HCT116 (cell line): ENCODE measurements around the gene MYH14.

Experiments
- EZH2 ChIP-seq: fragments of 200-600 bp; sonication (generic); IDR thresholded peaks from 2 replicates; pipeline ENCODE4 v1.6.1; 2017; ENCODE audit warnings: antibody characterized with exemption, mixed run types
- POLR2AphosphoS5 ChIP-seq: IDR thresholded peaks from 2 replicates; pipeline ENCODE4 v1.6.1; 2011; ENCODE audit warnings: mild to moderate bottlenecking, low read depth, low read length, moderate library complexity

DNA sequence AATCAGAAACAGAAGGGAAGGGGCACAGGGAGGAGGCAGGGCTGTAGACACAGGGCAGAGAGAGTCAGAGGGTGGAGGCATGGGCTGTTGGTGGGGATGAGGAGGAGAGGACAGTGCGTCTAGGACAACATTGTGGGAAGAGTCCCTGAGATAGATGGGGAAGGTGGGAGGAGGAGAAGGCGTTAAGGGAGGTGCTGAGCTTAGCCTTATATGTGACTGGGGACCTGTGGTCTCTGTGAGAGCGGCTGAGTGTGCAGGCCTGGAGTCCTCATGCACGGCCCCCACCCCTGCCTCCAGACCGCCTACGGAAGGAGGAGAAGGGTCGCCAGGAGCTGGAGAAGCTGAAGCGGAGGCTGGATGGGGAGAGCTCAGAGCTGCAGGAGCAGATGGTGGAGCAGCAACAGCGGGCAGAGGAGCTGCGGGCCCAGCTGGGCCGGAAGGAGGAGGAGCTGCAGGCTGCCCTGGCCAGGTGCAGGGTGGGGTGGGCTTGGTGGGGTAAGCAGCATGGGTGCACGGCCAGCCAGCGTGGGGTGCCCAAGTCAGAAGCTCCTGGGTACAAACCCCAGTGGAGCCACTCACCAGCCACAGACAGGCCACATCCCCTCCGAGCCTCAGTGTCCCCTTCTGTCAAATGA lies 69.0 kb downstream of the MYH14 start:
- no peak for TF ChIP-seq EZH2
- no peak for TF ChIP-seq POLR2AphosphoS5
